Glomerular visceral epithelial cell (primary cell): ENCODE results near the gene WNT7A.

Experiments used
- DNase-seq: peaks from one replicate; pipeline ENCODE4 v3.0.0-alpha.2; 2016; ENCODE audit errors: extremely low spot score

Gene WNT7A

GRCh38 chr3:13846238-13846637, 33.6 kb downstream of the WNT7A start:
- DNase-seq: no peak

GRCh38 chr3:13845806-13846205, 34.1 kb downstream of the WNT7A start:
- DNase-seq: no peak

- no peak for DNase-seq
These were observed 35.0 kb downstream of the WNT7A start for GRCh38 chr3:13844911-13845310.

GRCh38 chr3:13844286-13844685, 35.6 kb downstream of the WNT7A start:
- DNase-seq: no peak

GRCh38 chr3:13843351-13843750, 36.5 kb downstream of the WNT7A start:
- DNase-seq: no peak

- DNase-seq: no peak
These were observed 37.6 kb downstream of the WNT7A start for GRCh38 chr3:13842226-13842625.

GRCh38 chr3:13841826-13842225, 38.0 kb downstream of the WNT7A start:
- no peak for DNase-seq

- no peak for DNase-seq
These were observed 38.7 kb downstream of the WNT7A start for GRCh38 chr3:13841141-13841540.

GRCh38 chr3:13840456-13840855, 39.4 kb downstream of the WNT7A start:
- no peak for DNase-seq

GRCh38 chr3:13839726-13840340, 40.0 kb downstream of the WNT7A start:
- no peak for DNase-seq

GRCh38 chr3:13839253-13839652, 40.6 kb downstream of the WNT7A start:
- DNase-seq: no peak

GRCh38 chr3:13838421-13838820, 41.5 kb downstream of the WNT7A start:
- no peak for DNase-seq

GRCh38 chr3:13837751-13838150, 42.1 kb downstream of the WNT7A start:
- no peak for DNase-seq

GRCh38 chr3:13836658-13837587, 42.9 kb downstream of the WNT7A start:
- no peak for DNase-seq

- no peak for DNase-seq
These were observed 44.6 kb downstream of the WNT7A start for GRCh38 chr3:13835246-13835645.

- no peak for DNase-seq
These were observed 45.4 kb downstream of the WNT7A start for GRCh38 chr3:13834258-13835035.

- no peak for DNase-seq
These were observed 46.2 kb downstream of the WNT7A start for GRCh38 chr3:13833506-13834257.

- no peak for DNase-seq
These were observed 47.7 kb downstream of the WNT7A start for GRCh38 chr3:13832130-13832529.

GRCh38 chr3:13831386-13831996, 48.4 kb downstream of the WNT7A start:
- no peak for DNase-seq

GRCh38 chr3:13829311-13829710, 50.6 kb downstream of the WNT7A start:
- no peak for DNase-seq
